ENCODE data around the gene EML1.
A peak's percentile ranks its signal among the peaks of the same experiment; 100 is the strongest.

EML1 gene

DNA sequence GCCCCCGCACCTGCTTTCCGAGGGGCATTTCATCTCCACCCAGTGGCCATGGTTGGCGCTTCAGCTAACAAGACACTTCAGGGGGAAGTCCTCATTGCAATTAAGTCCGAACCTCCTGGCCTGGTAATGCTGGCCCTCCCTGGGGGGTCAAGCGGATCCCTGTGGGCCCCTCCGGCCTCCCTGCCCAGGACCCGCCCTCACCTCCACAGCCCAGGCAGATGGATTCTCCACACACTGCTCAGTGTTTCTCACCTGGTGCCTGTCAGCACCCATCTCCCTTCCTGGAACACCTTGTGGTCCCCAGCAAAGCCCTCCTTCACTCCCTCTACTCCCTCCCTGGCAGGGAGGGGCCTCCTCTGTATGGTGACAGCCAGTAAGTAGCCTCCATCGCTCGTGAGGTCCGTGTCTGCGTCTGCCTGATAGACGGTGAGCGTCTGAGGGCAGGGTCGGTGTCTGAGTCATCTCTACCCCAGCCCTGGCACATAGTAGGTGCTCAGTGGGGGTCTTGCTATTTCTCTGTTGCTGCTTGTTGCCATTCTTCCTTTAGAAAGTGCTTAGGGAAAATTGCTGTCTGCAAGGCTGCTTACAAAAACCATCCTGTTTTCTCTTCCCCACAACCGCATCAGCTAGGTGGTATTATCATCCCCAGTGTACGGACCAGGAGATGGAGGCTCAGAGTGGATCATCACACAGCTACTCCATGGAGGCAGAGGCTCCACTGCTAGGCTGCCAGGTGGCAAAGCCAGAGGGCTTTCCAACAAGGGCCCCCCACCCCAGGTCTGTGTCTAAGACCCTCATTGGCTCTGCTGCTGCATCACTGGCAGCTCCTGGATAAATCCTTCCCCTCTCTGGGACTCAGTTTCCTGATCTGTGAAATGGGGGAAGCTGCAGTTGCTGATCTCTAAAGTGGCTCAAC lies 39.7 kb upstream of the EML1 start:
- TF ChIP-seq, protein P1, sequence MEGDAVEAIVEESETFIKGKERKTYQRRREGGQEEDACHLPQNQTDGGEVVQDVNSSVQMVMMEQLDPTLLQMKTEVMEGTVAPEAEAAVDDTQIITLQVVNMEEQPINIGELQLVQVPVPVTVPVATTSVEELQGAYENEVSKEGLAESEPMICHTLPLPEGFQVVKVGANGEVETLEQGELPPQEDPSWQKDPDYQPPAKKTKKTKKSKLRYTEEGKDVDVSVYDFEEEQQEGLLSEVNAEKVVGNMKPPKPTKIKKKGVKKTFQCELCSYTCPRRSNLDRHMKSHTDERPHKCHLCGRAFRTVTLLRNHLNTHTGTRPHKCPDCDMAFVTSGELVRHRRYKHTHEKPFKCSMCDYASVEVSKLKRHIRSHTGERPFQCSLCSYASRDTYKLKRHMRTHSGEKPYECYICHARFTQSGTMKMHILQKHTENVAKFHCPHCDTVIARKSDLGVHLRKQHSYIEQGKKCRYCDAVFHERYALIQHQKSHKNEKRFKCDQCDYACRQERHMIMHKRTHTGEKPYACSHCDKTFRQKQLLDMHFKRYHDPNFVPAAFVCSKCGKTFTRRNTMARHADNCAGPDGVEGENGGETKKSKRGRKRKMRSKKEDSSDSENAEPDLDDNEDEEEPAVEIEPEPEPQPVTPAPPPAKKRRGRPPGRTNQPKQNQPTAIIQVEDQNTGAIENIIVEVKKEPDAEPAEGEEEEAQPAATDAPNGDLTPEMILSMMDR (IDR thresholded peaks at IDR 0.05; ENCODE audit: low read depth, low read length): no peak; the same call in 1 of the 2 replicates
- no peak for DNase-seq (ENCODE audit: extremely low read depth, low read depth)

DNA sequence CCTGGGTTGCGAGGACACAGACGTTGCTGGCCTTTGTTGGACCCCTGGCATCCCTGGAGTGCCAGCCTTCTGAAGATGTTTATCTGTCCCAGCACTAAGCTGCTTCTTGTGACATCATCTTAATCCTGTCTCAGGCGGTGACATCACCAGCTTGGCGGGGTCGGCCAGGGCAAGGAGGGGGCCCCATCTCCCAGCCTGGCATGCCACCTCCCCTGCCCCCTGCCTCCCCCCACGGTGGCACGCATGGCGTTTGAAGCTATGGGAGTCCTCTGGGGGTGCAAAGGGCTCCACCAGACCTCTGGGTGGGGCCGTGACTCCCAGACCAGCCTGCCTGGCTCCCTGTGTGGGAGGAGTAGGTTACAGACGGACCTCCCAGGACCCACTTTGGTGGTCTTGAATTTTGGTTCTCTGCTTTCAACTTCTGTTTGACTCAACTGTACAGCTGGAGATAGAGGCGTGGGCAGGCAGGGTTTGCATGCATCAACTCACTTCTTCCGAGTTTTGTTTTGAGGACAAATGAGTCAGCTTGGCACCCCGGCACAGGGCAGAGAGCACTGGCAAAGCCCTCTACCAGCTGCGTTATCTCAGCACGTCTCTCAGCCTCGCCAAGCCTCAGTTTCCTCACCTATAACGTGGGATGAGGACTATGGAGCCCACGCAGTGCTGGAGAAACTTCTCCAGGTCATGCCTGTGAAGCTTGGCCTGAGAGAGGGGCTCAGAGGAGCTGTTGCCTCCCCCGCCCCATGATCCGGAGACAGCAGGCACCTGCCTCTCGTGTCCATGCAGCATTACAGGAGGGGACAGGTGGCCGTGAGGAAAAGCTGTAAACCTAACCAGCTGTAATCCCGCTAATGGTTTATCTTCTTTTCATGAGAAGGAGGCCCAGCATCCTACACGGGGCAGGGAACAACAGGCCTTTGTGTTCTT lies 38.8 kb upstream of the EML1 start:
- TF ChIP-seq, protein P1 (IDR thresholded peaks at IDR 0.05; ENCODE audit: low read depth, low read length): no peak
- no peak for DNase-seq (ENCODE audit: extremely low read depth, low read depth)

DNA sequence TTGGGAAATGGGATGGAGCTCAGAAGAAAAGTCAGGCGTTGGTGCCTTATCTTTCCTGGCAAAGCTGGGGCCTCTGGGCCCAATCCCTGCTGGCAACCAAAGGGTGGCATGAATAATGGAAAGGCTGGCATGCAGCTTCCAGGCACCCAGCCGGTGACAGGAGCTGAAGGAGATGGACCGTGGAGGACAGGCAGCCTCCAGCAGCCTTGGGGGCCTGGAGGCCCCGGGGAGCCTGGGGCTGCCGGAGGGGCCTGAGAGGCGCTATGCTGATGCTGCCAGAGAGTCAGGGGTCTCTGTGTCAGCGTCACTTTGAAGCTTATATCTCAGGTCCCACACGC lies 38.2 kb upstream of the EML1 start:
- TF ChIP-seq, protein P1 (IDR thresholded peaks at IDR 0.05; ENCODE audit: low read depth, low read length): no peak
- DNase-seq (ENCODE audit: extremely low read depth, low read depth): no peak

DNA sequence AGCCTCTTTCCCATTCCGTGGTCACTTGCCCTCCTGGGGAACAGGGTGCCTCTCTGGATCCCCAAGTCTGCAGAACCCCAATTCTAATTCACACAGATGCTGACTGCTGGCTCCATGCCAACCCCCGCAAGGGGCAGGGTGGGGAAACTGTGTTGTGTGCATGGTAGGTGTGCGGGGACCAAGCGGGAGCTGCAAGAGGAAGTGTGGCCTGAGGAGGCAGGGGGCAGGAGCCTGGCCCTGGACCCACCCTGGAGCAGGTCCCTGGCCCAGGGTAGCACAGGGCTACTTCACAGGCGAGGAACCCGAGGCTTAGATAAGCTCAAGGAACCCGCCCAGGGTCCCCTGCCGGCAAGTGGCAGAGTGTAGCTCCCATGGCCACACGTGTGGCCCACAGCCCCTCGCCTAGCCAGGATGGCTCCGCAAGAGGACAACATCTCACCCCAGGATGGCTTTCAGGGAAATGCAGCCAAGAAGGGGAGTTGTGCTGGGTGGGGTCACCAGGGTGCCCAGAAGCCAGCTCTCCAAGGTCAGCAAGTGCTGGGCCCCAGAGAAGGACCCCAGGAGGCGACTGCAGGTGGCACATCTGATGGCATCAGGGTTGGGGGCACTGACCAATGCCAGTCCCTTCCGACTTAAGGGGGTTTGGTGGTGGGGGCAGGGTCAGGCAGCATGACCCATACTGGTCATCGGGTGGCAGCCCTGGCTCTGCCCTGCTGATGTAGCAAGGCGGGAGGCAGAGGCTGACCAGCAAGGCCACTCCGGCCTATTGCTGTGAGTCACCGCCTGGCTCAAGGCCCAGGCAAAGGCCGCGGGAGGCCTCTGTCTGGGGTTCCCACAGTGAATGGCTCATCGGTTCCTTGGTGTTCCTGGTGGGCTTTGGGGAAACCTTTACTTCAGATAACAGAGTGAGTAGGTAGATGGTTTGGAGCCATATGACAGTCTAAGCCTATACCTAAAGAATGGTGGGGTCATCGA lies 37.3 kb upstream of the EML1 start:
- peak; percentile 80 for DNase-seq (ENCODE audit: extremely low read depth, low read depth)
- TF ChIP-seq, protein P1 (IDR thresholded peaks at IDR 0.05; ENCODE audit: low read depth, low read length): no peak; the same call in 1 of the 2 replicates

DNA sequence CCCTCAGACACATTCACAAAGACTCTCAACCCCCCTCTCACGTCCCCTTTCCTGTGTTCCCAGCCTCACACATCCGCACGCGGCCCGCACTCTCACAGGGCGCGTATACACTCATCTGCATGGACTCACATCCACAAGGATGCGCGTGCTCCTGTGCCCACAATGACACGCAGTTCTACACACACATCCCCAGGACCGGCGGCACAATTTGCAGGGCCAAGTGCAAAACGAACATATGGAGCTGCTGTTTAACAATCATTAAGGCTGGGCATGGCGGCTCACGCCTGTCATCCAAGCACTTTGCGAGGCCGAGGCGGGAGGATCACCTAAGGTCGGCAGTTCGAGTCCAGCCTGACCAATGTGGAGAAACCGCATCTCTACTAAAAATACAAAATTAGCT lies 36.4 kb upstream of the EML1 start:
- no peak for DNase-seq (ENCODE audit: extremely low read depth, low read depth)

DNA sequence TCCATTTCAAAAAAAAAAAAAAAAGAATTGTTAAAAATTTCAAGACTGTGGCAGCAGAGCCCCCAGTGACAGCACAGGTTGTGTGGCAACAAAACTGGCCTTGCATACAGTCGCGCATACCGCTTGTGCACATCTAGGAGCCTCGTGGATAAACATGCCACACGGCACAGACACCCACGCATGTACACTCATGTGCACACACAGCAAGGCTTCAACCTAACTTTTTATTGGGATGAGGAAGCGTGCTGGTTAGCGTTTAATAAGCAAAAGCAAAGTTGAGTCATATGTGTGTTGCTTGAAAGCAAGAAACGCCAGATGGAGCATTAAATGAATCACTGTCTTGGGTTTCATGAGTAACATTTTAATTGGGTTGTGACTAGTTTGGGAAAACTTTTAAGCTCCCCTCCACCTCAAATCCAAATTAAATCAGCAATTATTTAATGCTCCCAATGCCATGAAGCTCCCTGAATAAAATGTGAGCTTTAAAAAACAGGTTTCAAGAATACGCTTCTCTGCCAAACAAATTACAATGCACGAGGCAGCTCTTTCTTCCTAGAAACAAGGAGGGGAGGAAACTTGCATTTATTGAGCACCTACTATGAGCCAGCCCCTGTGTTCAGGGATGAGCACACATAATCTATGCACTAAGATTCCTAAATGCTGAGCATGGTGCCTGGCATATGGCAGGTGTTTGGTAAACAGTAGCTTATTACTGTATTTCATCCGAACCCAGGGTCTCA lies 35.7 kb upstream of the EML1 start:
- TF ChIP-seq, protein P1 (IDR thresholded peaks at IDR 0.05; ENCODE audit: low read depth, low read length): no peak
- peak; percentile 79 for DNase-seq (ENCODE audit: extremely low read depth, low read depth)

More for the DNA sequence above, 36.4 kb upstream of the EML1 start:
- TF ChIP-seq, protein P1 (IDR thresholded peaks at IDR 0.05; ENCODE audit: low read depth, low read length): no peak

Data from AG09319 (cell line).